ENCODE data around the gene MAF.

GRCh38 chr16:79593754-79594153 lies 6.8 kb downstream of the MAF start:
- no peak for TF ChIP-seq CTCF (conservative IDR thresholded peaks at IDR 0.05; ENCODE audit: low read depth, low read length)
- no peak for TF ChIP-seq POLR2A (IDR thresholded peaks at IDR 0.05; ENCODE audit: low read depth, low read length)
- no peak for TF ChIP-seq MAFK (IDR thresholded peaks at IDR 0.05; ENCODE audit: low read depth, low read length)
- no peak for TF ChIP-seq USF2 (IDR thresholded peaks at IDR 0.05; ENCODE audit: low read depth, low read length)
- TF ChIP-seq MXI1 (IDR thresholded peaks at IDR 0.05; ENCODE audit: borderline replicate concordance, low read depth, low read length), result no peak
- no peak for TF ChIP-seq RFX5 (IDR thresholded peaks at IDR 0.05; ENCODE audit: low read depth, low read length)
- TF ChIP-seq CEBPB (IDR thresholded peaks at IDR 0.05; ENCODE audit: low read depth, low read length), result no peak
- TF ChIP-seq FOS (IDR thresholded peaks at IDR 0.05; ENCODE audit: low read depth, low read length), result no peak
- no peak for TF ChIP-seq RAD21 (IDR thresholded peaks at IDR 0.05; ENCODE audit: low read length)
- TF ChIP-seq SMC3 (IDR thresholded peaks at IDR 0.05; ENCODE audit: low read depth, low read length), result no peak
- no peak for TF ChIP-seq BHLHE40 (IDR thresholded peaks at IDR 0.05; ENCODE audit: low read depth, low read length)

Measured in IMR-90 (cell line).